IPS-18a (cell line): Measurements from ENCODE around the gene UBE2G2.

ENCODE experiments used
- H3K27ac ChIP-seq: one replicate; pipeline ENCODE4 v1.5.1; 2013; ENCODE audit warnings: low read length
- H3K27me3 ChIP-seq: one replicate; pipeline ENCODE4 v1.6.1; 2013; ENCODE audit warnings: mild to moderate bottlenecking, low read length; ENCODE audit not compliant: control insufficient read depth, insufficient read depth
- H3K36me3 ChIP-seq: one replicate; pipeline ENCODE4 v1.6.1; 2013; ENCODE audit warnings: low read depth, low read length; ENCODE audit not compliant: control insufficient read depth
- H3K4me1 ChIP-seq: one replicate; pipeline ENCODE4 v1.6.1; 2013; ENCODE audit warnings: low read depth, low read length; ENCODE audit not compliant: control insufficient read depth
- H3K4me3 ChIP-seq: one replicate; pipeline ENCODE4 v1.5.1; 2013; ENCODE audit warnings: low read length
- H3K9ac ChIP-seq: one replicate; pipeline ENCODE4 v1.6.1; 2013; ENCODE audit warnings: mild to moderate bottlenecking, low read length, moderate library complexity
- H3K9me3 ChIP-seq: one replicate; pipeline ENCODE4 v1.6.1; 2013; ENCODE audit warnings: low read depth, low read length; ENCODE audit not compliant: control insufficient read depth

The UBE2G2 gene

DNA sequence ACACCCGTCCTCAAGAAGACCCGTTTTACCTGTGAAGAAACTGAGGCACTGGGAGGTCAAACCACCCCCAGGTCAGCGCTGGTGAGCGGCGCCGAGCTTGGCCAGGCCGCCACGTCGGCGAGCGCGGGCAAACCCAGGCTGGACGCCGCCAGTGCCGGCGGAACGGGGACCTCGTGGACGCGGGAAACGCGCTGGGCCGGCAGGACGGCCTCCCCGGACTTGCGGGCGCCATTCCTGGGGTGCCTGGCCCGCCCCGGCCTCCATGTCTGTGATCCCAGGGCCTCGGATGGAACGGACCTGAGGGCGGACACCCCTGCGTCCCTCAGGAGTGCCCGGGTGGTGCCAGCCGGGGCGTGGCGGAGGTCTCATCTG lies 17.0 kb upstream of the UBE2G2 start:
- Histone ChIP-seq H3K36me3 (no peaks in the 10 kb centered on the region), H3K9ac (peak overlapping the region; percentile 17), H3K4me1 (no peaks in the 10 kb centered on the region), H3K27me3 (no peaks in the 10 kb centered on the region), H3K4me3 (peak overlapping the region; percentile 50), H3K27ac (no peak overlapping the region), H3K9me3 (peaks cover 20% of the 10 kb centered on the region)

DNA sequence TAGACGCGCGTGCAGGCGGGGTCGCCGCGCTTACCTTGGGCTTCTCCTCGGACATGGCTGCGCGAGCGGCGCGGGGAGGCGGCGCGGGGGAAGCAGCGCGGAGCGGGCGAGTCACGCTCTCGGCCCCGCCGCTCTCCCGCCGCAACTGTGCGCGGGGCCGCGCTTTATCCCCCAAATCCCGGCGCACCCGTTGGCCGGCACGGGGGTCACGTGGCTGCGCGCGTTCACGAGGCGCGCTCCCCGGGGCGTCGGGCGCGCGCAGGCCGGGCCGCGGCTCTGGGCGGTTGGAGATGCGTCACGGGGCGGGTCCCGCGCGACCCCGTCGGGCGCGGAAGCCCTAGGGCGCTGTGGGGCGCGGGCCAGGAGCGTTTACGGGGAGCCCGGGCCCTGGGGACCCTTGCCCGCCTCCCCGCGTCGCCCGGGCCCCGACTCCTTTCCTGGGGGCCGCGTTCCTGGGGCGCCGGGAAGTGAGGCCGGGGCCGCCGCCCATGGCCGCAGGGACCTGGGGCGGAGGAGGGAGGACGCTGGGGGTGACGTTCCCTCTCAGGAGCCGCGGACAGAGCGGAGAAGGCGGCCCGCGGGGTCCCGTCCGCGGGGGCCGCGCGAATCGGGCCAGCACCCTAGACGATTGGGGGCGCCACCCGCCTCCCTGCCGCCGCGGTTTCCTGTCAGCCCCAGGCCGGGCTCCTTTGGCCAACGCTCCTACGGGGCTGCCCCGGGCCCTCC lies 16.5 kb upstream of the UBE2G2 start, which contains the start of gene SUMO3:
TSS of gene SUMO3 (minus strand) at position 149 of the 726 bp plus-strand sequence. CDS start at position 55, 94 bp downstream.
- Histone ChIP-seq H3K9ac (peak within 1 kb of the TSS; percentile 45), H3K4me3 (peak within 1 kb of the TSS; percentile 74), H3K4me1 (no peaks in the 10 kb centered on the region), H3K27me3 (no peaks in the 10 kb centered on the region), H3K9me3 (peaks cover 14% of the 10 kb centered on the region), H3K36me3 (no peaks in the 10 kb centered on the region), H3K27ac (no peak within 1 kb of the TSS)

DNA sequence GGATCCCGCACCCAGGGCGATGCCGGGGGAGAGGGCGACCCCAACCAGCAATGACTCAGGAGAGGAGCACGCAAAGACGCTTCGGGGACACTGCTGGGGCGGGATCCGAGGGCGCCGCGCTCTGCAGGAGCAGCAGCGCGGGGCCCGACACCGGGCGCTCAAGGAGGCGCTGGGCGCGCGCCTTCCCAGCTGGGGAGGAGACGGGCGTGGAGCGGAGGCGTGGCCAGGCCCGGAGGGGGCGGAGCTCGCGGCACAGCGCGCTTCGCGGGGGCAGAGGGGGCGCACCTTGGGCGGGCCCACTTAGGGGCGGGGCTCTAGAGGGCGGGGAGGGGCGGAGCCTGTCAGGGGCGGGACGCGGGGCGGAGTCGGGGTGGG lies 15.9 kb upstream of the UBE2G2 start:
- peak overlapping the region; percentile 45 for H3K9ac ChIP-seq
- H3K27me3 ChIP-seq, result no peaks in the 10 kb centered on the region
- H3K27ac ChIP-seq, result no peak overlapping the region
- H3K9me3 ChIP-seq, result peaks cover 9% of the 10 kb centered on the region
- peak overlapping the region; percentile 74 for H3K4me3 ChIP-seq
- H3K36me3 ChIP-seq, result peaks cover under 1% of the 10 kb centered on the region
- H3K4me1 ChIP-seq, result no peaks in the 10 kb centered on the region

DNA sequence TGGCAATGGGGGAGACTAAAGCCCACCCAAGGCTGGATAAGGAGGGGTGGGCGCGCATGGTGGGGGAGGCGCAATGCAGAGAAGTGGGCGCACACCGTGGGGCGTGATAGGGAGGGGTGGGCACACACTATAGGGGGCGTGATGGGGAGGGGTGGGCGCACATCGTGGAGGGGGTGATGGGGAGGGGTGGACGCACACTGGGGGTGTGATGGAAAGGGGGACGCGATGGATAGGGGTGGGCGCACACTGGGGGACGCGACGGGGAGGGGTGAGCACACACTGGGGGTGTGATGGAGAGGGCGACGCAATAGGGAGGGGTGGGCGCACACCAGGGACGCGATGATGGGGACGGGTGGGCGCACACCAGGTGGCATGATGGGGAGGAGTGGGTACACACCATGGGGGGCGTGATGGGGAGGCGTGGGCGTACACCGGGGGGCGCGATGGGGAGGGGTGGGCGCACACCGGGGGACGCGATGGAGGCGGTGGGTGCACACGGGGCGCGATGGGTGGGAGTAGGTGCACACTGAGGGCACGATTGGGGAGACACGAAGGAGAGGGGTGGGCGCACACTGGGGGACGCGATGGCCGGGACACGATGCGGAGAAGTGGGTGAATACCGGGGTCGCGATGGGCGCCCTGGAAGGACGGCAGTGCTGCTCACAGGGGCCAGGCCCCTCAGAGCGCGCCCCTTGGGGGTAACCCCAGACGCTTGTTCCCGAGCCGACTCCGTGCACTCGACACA lies 15.3 kb upstream of the UBE2G2 start:
- Histone ChIP-seq H3K9ac (peak overlapping the region; percentile 45), H3K27me3 (no peaks in the 10 kb centered on the region), H3K27ac (no peak overlapping the region), H3K4me1 (no peaks in the 10 kb centered on the region), H3K4me3 (peak overlapping the region; percentile 74), H3K36me3 (peaks cover 5% of the 10 kb centered on the region), H3K9me3 (peaks cover 7% of the 10 kb centered on the region)

DNA sequence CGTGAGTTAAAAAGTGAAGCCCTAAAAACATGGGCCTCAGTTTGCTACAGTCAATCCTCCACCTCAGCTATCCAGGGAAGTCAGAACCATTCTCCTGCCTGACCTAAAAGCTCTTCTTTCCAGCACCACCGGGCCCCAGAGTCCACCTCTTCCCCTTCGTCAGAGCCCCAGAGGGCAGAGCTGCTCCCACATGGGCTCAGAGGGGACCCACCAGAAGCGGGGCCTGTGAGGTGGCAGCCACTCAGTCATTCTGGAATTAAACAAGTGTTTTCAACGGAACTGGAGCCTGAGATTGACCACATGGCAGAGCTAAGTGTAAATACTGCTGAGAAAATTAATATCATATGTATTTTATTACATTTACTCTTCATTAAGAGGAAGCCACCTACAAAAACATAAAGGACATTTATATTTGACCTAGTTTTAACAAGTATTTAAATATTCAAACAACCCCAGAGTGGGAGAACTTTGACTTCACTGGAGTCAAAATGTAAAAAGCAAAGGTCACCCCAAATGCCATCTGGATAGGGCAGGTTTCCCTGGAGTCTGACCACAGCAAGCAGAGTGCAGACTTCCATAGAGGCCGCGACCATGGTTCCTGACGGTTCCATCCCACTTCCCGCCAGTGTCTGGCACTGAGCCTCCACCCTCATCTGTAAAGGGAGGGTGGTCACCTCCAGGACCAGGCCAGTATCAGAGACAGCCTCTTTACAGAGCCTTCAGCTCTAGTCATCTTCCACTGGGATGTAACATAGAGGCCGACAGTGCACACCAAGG lies 14.4 kb upstream of the UBE2G2 start:
- Histone ChIP-seq H3K9me3 (peaks cover 7% of the 10 kb centered on the region), H3K4me3 (no peak overlapping the region), H3K4me1 (no peaks in the 10 kb centered on the region), H3K36me3 (peaks cover 5% of the 10 kb centered on the region), H3K27me3 (no peaks in the 10 kb centered on the region), H3K27ac (no peak overlapping the region), H3K9ac (no peak overlapping the region)

DNA sequence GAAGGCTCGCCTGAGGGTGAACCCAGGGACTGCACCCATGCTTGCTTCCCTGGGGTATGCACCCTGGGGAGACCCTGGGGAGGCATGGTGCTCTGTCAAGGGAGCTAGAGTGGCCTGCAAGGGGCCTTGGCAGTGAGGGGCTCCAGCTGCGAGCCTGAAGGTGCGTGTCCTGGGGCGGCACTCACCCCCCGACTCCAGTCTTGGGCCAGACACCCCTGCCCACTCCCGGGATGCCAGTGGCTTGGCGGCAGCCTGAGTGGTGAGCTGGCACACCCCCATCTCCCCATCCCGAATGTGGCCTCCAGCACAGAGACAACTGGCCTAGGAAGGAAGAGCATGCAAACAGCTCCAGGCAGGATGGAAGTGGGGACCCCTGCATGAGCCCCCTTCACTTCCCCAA lies 13.6 kb upstream of the UBE2G2 start:
- peaks cover 11% of the 10 kb centered on the region for H3K36me3 ChIP-seq
- H3K4me3 ChIP-seq, result no peak overlapping the region
- H3K4me1 ChIP-seq, result no peaks in the 10 kb centered on the region
- no peak overlapping the region for H3K27ac ChIP-seq
- H3K9me3 ChIP-seq, result peaks cover 7% of the 10 kb centered on the region
- H3K27me3 ChIP-seq, result no peaks in the 10 kb centered on the region
- H3K9ac ChIP-seq, result no peak overlapping the region

DNA sequence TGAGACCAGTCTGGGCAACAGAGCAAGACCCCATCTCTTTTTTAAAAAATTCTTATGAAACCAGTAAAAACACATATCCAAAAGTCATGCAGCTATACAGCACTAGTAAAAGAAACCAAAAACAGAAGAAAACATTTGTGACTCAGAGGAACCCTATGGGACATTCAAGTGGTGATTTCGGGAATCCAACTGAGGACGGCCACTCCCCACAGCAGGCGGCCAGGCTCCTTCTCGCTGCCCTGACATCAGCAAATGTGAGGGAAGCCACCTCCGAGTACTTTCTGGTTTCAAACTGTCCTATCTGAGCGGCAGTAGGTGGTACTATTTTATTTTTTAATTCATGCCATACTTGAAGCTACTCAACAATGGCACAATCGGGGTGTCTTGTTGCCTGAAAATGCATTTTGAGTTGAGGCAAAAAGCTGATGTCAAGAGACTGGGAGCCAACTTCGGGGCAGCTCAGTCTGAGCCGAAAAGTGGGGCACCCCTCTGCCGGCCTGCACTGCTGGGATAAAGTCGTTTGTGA lies 12.9 kb upstream of the UBE2G2 start:
- no peak overlapping the region for H3K9ac ChIP-seq
- H3K4me3 ChIP-seq, result no peak overlapping the region

DNA sequence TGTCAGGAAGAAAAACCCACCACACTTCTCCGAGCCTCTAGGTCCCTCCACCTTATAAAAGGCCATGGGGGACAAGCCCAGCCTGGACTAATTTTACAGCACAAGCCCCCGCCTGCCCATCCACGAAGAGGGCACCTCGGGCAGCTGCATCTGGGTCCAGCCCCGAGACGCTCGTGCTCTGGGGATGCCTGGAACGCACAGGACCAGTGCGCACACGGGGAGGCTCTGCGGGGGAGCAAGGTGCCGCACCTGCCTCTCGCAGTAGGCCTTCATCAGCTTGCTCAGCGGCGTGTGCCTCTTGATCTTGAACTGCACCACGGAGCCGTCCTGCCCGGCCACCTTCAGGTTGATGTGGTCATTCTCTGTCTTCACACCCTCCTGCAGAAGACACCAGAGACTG lies 12.1 kb upstream of the UBE2G2 start:
- Histone ChIP-seq H3K9ac (no peak overlapping the region), H3K27me3 (no peaks in the 10 kb centered on the region), H3K9me3 (no peaks in the 10 kb centered on the region), H3K27ac (no peak overlapping the region), H3K4me3 (no peak overlapping the region), H3K4me1 (no peaks in the 10 kb centered on the region), H3K36me3 (peaks cover 21% of the 10 kb centered on the region)

More for the DNA sequence above, 12.9 kb upstream of the UBE2G2 start:
- Histone ChIP-seq H3K27me3 (no peaks in the 10 kb centered on the region), H3K27ac (no peak overlapping the region), H3K9me3 (peaks cover 7% of the 10 kb centered on the region), H3K36me3 (peaks cover 18% of the 10 kb centered on the region), H3K4me1 (no peaks in the 10 kb centered on the region)

DNA sequence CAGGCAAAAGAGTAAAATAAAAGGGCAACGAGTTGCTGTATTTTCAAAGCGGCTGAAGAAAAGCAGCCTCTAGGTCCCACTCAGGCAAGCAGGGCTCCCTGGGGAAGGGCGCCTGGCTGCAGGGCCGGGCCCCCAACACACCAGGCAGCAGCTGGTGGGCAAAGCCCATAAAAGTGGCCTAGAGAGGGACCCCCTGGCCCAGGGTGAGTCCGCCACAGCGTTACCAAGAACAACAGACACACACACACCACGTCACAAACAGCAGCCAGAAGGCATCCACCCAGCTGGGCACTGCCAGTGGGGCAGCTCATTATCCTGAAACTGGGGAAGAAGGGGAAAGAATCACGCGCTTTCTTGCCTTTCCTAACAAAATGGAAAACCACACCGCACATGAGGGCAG lies 11.5 kb upstream of the UBE2G2 start:
- Histone ChIP-seq H3K36me3 (peaks cover 24% of the 10 kb centered on the region), H3K4me1 (no peaks in the 10 kb centered on the region), H3K27ac (no peak overlapping the region), H3K4me3 (no peak overlapping the region), H3K9me3 (no peaks in the 10 kb centered on the region), H3K27me3 (no peaks in the 10 kb centered on the region), H3K9ac (no peak overlapping the region)

DNA sequence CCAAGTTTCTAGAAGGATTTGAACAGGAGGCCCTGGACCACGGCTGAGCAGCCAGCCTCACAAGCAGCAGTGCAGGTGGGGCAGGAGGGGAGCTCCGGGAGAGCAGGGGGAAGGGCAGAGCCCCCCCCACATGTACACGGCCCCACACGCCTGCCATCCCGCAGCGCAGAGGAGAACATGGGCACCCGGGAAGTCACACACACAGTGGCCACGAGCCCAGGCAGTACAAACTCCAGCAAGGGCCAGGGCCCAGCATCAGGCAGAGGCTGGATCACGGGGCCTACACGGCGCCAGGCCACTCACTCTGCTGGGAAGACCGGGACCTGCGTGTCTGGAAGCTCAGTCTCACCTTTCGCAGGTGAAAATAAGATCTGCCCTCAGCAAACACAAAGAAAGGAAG lies 11.0 kb upstream of the UBE2G2 start:
- Histone ChIP-seq H3K9me3 (no peaks in the 10 kb centered on the region), H3K4me1 (no peaks in the 10 kb centered on the region), H3K36me3 (peaks cover 24% of the 10 kb centered on the region), H3K27me3 (no peaks in the 10 kb centered on the region), H3K27ac (no peak overlapping the region), H3K4me3 (no peak overlapping the region), H3K9ac (no peak overlapping the region)

DNA sequence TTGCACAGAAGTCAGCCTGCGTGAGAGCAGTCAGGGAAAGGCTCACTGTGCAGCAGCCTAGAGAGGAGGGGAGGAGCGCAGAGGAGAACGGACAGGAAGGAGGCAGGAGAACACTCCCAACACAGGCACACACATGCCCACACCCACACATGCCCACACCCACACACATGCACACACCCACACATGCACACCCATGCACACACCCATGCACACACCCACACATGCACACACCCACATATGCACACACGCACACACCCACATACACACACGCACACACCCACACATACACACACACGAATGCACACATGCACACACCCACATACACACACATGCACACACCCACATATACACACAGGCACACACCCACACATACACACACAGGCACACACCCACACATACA lies 9.2 kb upstream of the UBE2G2 start:
- Histone ChIP-seq H3K4me3 (no peak overlapping the region), H3K27me3 (no peaks in the 10 kb centered on the region), H3K4me1 (no peaks in the 10 kb centered on the region), H3K27ac (no peak overlapping the region), H3K36me3 (peaks cover 38% of the 10 kb centered on the region), H3K9me3 (no peaks in the 10 kb centered on the region), H3K9ac (no peak overlapping the region)
